Colon (tissue), 2 donors: ENCODE measurements around the gene CAMKK1.

Experiments used
- FAIRE-seq: peaks from 2 replicates; lab custom pipeline; 2012; peaks lifted over from hg19 to GRCh38; lab: Jason Lieb, UNC
- donor health status: control.
- donor health status: control.

The CAMKK1 gene

GRCh38 chr17:3896108-3896967 lies 3.5 kb upstream of the CAMKK1 start:
- FAIRE-seq: no peak

GRCh38 chr17:3895354-3895753 lies 2.5 kb upstream of the CAMKK1 start:
- no peak for FAIRE-seq

- FAIRE-seq: peak; percentile 47
Observed at GRCh38 chr17:3894911-3895343, 2.1 kb upstream of the CAMKK1 start.

- FAIRE-seq: no peak
Observed at GRCh38 chr17:3894188-3894587, 1.3 kb upstream of the CAMKK1 start.

GRCh38 chr17:3893720-3894116 lies 865 bp upstream of the CAMKK1 start:
- FAIRE-seq: no peak

GRCh38 chr17:3892095-3892998 lies 506 bp downstream of the CAMKK1 start:
- no peak for FAIRE-seq

GRCh38 chr17:3891626-3892094 lies 1.2 kb downstream of the CAMKK1 start:
- no peak for FAIRE-seq

GRCh38 chr17:3890878-3891219 lies 2.0 kb downstream of the CAMKK1 start:
- FAIRE-seq: no peak

GRCh38 chr17:3890082-3890877 lies 2.6 kb downstream of the CAMKK1 start:
- no peak for FAIRE-seq

- FAIRE-seq: no peak
Observed at GRCh38 chr17:3889325-3890012, 3.4 kb downstream of the CAMKK1 start.

- FAIRE-seq: no peak
Observed at GRCh38 chr17:3888343-3889171, 4.3 kb downstream of the CAMKK1 start.

- FAIRE-seq: no peak
Observed at GRCh38 chr17:3887804-3888203, 5.0 kb downstream of the CAMKK1 start.

- FAIRE-seq: no peak
Observed at GRCh38 chr17:3887394-3887793, 5.5 kb downstream of the CAMKK1 start.

- FAIRE-seq: no peak
Observed at GRCh38 chr17:3886776-3887175, 6.1 kb downstream of the CAMKK1 start.

GRCh38 chr17:3885970-3886369 lies 6.9 kb downstream of the CAMKK1 start:
- no peak for FAIRE-seq

GRCh38 chr17:3885271-3885670 lies 7.6 kb downstream of the CAMKK1 start:
- no peak for FAIRE-seq

GRCh38 chr17:3884188-3884587 lies 8.7 kb downstream of the CAMKK1 start:
- no peak for FAIRE-seq

GRCh38 chr17:3882276-3882675 lies 10.6 kb downstream of the CAMKK1 start:
- no peak for FAIRE-seq

- FAIRE-seq: no peak
Observed at GRCh38 chr17:3880983-3881382, 11.9 kb downstream of the CAMKK1 start.

- FAIRE-seq: no peak
Observed at GRCh38 chr17:3879591-3880417, 13.0 kb downstream of the CAMKK1 start.
